Raji (cell line): ENCODE measurements around the gene TAS2R46.

Experiments used
- POLR2A ChIP-seq: IDR thresholded peaks from 2 replicates; pipeline ENCODE4 v1.6.1; 2011; ENCODE audit warnings: low read depth, low read length, control low read depth; ENCODE audit not compliant: insufficient read depth

TAS2R46 gene

DNA sequence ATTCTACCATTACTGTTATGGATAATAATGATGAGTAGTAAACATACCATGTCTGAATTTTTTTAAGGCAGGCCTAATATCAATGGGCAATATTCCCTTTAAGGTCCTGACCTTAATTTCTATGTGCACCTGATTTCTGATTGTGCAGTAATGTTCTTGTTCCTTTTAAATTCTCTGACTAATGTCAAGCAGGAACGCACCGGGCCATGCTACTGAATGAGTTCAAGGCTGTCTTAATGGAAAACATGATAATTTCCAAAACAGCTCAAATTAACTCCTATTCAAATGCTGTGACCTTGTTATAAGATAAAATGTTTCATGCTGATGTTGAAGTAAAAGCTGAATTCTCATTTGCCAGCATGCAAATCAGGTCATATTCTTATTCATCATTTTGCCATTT is 6.8 kb downstream of the TAS2R46 start:
- TF ChIP-seq POLR2A: no peak

DNA sequence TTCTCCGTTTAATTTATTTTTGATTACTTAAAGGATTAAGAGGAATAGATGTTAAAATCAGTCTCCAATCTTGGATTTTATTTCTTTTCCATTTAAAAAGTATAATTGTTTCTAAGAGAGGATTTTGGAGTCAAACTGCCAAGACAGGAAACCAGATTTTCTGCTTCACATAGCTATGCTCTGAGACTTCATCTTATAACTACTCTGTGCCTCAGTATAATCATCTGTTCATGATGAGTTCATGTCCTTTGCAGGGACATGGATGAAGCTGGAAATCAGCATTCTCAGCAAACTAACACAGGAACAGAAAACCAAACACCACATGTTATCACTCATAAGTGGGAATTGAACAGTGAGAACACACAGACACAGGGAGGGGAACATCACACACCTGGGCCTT is 21.9 kb downstream of the TAS2R46 start:
- TF ChIP-seq POLR2A: no peak

DNA sequence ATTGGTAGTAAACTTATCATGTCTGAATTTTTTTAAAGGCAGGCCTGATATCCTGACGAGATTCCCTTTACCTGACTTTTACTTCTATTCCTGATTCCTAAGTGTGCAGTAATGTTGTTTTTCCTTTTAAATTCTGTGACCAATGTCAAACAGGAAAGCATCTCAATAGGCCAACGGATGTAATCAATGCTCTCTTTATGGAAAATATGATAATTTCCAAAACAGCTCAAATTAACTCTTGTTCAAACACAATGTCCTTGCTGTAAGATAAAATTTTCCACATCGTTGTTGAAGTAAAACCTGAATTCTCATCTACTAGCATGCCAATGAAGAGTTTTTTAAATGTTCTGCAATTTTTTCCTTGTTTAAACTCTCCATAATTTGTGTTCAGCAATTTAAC is 22.9 kb downstream of the TAS2R46 start:
- TF ChIP-seq POLR2A: no peak

DNA sequence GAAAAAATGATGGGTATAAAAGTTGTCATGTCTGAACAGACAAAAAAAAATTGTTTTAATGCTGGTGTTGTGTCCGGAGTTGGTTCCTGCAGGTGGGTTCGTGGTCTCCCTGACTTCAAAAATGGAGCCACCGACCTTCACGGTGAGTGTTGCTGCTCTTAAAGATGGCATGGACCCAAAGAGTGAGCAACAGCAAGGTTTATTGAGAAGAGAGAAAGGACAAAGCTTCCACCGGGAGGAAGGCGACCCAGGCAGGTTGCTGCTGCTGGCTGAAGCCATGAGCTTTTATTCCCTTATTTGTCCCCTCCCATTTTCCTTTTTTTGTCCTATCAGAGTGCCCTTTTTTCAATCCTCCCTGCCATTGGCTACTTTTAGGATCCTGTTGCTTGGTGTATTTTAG is 30.8 kb downstream of the TAS2R46 start, which contains the start of gene TAS2R31:
Gene TAS2R31, minus strand, starts transcription at position 101 of the 400 bp plus-strand sequence. Its CDS starts 72 bp downstream, at position 29.
- no peak for TF ChIP-seq POLR2A

DNA sequence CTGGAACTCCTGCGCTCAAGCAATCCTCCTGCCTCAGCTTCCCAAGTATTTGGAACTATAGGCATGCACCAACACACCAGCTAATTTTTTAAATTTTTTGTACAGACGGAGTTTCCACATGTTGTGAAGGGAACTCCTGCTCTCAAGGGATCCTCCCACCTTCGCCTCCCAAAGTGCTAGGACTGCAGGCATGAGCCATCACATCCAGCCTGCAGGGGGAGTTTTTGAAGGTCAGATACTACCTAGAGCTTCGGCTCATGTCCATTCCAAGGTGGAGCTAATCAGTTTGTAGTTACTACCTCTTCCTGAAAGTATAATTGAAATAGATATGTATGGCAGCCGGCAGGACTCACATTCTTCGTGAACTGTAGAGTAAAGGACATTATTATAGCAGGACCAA is 36.0 kb downstream of the TAS2R46 start:
- TF ChIP-seq POLR2A: no peak

DNA sequence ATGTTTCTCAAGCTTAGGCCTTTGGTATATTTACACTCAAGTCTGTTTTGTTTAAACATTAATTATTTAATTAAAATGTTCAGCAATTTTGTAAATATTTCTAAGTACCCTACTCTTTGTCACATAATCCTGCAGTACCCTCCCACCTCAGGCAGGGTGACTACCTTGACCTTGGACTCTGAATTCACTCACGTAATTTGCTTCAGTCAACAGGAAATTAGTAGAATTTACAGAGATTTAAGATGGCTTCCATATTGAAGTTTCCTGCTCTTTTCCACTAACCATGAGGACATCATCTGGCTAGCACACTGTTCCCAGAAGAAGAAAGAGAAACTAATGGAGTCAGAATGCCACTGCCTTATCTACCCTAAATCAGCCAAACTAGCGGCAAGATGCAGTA is 38.7 kb downstream of the TAS2R46 start:
- TF ChIP-seq POLR2A: no peak

DNA sequence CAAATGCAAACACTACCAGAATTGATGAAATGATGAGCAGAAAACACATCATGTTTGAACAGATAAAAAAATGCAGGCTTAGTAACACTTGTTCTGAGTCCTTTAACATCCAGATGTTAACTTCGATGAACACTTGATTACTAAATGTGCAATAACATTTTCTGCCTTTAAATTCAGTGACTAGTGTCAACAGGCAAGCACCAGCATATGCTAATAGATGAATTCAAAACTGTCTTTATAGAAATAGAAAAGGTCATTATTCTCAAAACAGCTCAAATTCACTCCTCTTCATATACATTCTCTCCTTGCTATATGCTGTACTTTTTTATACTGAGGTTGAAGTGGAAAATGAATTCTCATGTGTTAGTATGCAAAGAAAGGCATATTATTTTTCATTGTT is 39.6 kb downstream of the TAS2R46 start, which contains the start of gene TAS2R19:
Gene TAS2R19, minus strand, starts transcription at position 101 of the 400 bp plus-strand sequence. Its CDS starts 49 bp downstream, at position 52.
- no peak for TF ChIP-seq POLR2A

DNA sequence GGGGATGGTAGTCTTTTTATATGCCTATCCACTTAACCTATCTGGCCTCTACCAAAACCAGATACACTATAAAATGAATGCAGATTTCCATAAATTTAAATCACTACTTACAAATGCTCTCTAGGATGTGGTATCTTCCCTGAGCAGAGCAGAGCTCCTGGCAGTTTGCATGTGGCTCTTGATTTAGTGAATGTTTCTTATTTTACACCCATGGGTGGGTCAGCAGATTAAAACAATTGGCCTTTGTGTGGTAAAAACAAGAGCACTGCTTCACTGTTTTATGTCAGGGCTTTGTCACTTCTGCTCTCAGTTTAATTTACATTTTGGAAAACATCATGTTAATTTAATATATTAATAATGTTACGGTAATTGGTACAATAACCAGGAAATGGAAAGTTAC is 45.2 kb downstream of the TAS2R46 start:
- no peak for TF ChIP-seq POLR2A

DNA sequence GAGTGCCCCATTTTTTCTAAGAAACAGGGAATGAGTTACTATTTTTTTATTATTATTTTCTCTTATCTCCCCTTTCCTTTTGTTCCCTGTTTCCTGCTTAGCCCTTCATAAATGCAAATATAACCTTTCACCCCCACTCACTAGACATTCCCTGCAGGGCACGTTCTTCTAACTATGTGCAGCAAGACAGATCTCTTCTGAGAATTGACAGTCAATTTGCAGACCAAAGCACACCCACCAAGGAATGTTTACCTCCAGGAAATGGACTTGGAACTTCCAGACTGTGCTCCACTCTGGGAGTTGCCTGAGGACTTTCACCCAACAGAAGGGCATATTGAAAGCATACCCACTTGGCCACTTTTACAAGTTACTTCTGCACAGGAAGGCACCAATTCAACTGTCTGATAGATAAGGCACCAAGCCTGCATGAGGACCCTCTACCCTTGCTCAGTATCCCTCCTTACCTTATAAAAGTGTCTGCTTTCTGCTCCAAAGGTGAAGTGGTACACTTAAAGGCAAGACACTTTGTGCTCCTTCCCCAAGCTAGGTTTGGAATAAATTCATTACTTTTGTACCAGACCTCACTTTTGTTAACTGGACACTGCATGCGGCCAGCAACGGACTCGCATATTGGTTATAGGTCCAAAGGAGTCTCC is 46.2 kb downstream of the TAS2R46 start:
- TF ChIP-seq POLR2A: no peak

DNA sequence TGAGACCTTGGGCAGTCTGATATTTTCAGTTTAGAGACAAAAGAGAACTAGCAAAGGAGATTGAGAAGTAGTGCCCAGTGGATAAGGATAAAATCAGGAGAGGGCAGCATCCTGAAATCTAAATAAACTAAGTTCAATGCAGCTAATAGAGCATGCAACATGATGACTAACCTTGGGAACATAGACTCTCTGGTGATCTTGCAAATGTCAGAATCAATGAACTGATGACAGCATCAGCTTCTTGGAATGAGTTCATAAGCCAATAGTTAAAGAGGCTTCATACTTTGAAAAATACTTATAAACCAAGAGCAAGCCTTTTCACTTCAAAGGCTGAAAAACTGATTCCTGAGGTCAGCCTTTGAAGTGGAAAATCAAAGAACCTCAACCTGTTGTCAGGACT is 47.9 kb downstream of the TAS2R46 start:
- TF ChIP-seq POLR2A: no peak
